Testis (tissue), 2 donors: ENCODE measurements around the gene KLHL29.

ENCODE experiments used
- CTCF ChIP-seq, 3 experiments: fragments of 450-650 bp in 2 of 3; fragments of 200-600 bp in 1 of 3; sonication (generic) in 1 of 3; IDR thresholded peaks; one replicate each; pipeline ENCODE4 v1.5.1; 2016 to 2019; ENCODE audit warnings: antibody characterized with exemption in 3 of 3, mild to moderate bottlenecking in 2 of 3, moderate library complexity in 1 of 3
- POLR2A ChIP-seq: fragments of 450-650 bp; IDR thresholded peaks from one replicate; pipeline ENCODE4 v1.6.1; 2017; ENCODE audit warnings: antibody characterized with exemption, mild to moderate bottlenecking, moderate library complexity

- TF ChIP-seq CTCF (IDR thresholded peaks at IDR 0.05) (no peak), POLR2A (no peak)
Observed at GRCh38 chr2:23689131-23689700, 304.2 kb downstream of the KLHL29 start.
